ENCODE measurements around the gene ZNF207. TPM values are rescaled to one million over a fixed set of nuclear protein-coding genes. Genes with fewer than 3 reads are reported as not detected.
A peak's percentile ranks its signal among the peaks of the same experiment; 100 is the strongest.

The ZNF207 gene
- total and polyA plus RNA-seq, 2 of the 8 experiments (the other 6 are each of a cell fraction or from before 2014, with no cell fraction given) = 268 to 286 TPM

DNA sequence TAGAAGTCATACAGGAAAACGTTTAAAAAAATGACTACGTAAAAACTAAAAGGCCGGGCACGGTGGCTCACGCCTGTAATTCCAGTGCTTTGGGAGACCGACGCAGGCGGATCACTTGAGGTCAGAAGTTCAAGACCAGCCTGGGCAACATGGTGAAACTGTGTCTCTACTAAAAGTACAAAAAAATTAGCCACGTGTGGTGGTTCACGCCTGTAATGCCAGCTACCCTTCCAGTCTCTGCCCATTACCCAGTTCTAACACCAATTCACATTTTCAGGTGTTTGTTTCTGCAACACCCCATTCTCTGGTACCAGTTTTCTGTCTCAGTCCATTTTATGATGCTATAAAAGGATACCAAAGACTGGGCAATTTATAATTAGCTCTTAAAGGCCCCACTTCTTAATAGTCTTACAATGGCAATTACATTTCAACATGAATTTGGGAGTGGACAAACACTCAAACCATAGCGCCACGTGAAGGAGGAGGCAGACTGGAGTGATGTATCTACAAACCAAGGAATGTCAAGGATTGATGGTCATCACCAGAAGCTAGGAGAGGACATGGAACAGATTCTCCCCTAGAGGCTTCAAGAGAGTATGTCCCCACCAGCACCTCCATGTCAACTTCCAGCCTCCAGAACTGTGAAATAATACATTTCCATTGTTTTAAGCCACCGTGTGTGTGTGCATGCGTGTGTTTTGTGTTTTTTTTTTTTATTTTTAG lies 7.2 kb upstream of the ZNF207 start:
- H3K23me2 ChIP-seq (ENCODE audit: low read depth, low read length) = peaks cover 7% of the 10 kb centered on the region; the same call in 1 of the 2 replicates
- no peak overlapping the region for H3K23ac ChIP-seq (ENCODE audit: insufficient read length)
- H4K20me1 ChIP-seq (replicated peaks in 1 of 2; ENCODE audit: control insufficient read depth in 1 of 2, insufficient read depth in 2 of 2, low read length in 2 of 2) = no peaks in the 10 kb centered on the region
- H4K5ac ChIP-seq (ENCODE audit: insufficient read length, low read depth, low read length) = no peak overlapping the region
- H2BK20ac ChIP-seq (ENCODE audit: low read length) = no peak overlapping the region
- H3K9me3 ChIP-seq (ENCODE audit: insufficient read depth in 2 of 2, low read depth in 1 of 2, low read length in 1 of 2) = no peaks in the 10 kb centered on the region
- H3K4me2 ChIP-seq (ENCODE audit: insufficient read depth in 1 of 2, low read depth in 2 of 2, low read length in 2 of 2) = peak overlapping the region in 1 of 2 experiments; percentile 97; a peak in 1 of 4 replicates
- H3K4me1 ChIP-seq (replicated peaks in 1 of 4; ENCODE audit: control insufficient read depth in 3 of 4, insufficient read depth in 4 of 4, low read length in 3 of 4) = peaks cover 0 to 4% (median under 1%) of the 10 kb centered on the region in 4 experiments; a peak in 2 of 7 replicates
- no peaks in the 10 kb centered on the region for H3K27me3 ChIP-seq (replicated peaks in 1 of 4; ENCODE audit: control insufficient read depth in 3 of 4, extremely low read depth in 1 of 4, insufficient read depth in 3 of 4, low read length in 3 of 4)
- no peak overlapping the region; a peak in 2 of 7 replicates for H3K9ac ChIP-seq (replicated peaks in 1 of 4; ENCODE audit: extremely low read depth in 1 of 4, low read depth in 3 of 4, low read length in 3 of 4)
- no peak overlapping the region for H3K56ac ChIP-seq (replicated peaks; ENCODE audit: insufficient read length, low read depth, low read length)
- ChIA-PET CTCF (ENCODE audit: partially characterized antibody) (interaction anchor here (1.3 kb wide), 1 partner anchor 23 kb away, joined by 3 read pairs; no protein-coding TSS in a partner anchor), POLR2A (ENCODE audit: partially characterized antibody) (interaction anchor here (1.0 to 4.4 kb wide), 3 partner anchors 8 to 102 kb away, joined by 3 to 26 read pairs (median 4); partner anchors contain the start of gene PSMD11)
- no peak overlapping the region; the same call in 1 of the 2 replicates for H2AFZ ChIP-seq (ENCODE audit: low read length)
- FAIRE-seq (no peak), DNase-seq (ENCODE audit: low read depth in 1 of 2, low spot score in 2 of 2) (peak in 1 of 2 experiments; percentile 30)
- no peak overlapping the region for H3K27ac ChIP-seq (ENCODE audit: low read depth, low read length)
- H3K4ac ChIP-seq (replicated peaks; ENCODE audit: insufficient read length, low read depth, low read length) = no peak overlapping the region
- 87% methylated on average over 14 of the region's 14 CpGs; no CpG with 5 or more reads in 1 of the 2 experiments for WGBS, 2 experiments (ENCODE audit: extremely low coverage in 1 of 2, insufficient coverage in 1 of 2, insufficient read length in 1 of 2, insufficient replicate concordance in 2 of 2, low coverage in 1 of 2, low lambda C conversion rate in 2 of 2, missing lambda C conversion rate in 1 of 2)
- H3K79me2 ChIP-seq (ENCODE audit: control insufficient read depth in 1 of 2, insufficient read depth in 2 of 2, low read length in 2 of 2) = no peaks in the 10 kb centered on the region
- H3K4me3 ChIP-seq (ENCODE audit: extremely low read depth in 1 of 4, insufficient read depth in 2 of 4, low read depth in 3 of 4, low read length in 4 of 4) = peak overlapping the region; percentile 52 to 89 (median 80); a peak in 6 of 8 replicates
- H2BK12ac ChIP-seq (ENCODE audit: low read depth, low read length) = no peak overlapping the region
- H2BK5ac ChIP-seq (ENCODE audit: low read depth, low read length) = no peak overlapping the region
- H3K79me1 ChIP-seq (ENCODE audit: low read depth, low read length) = no peaks in the 10 kb centered on the region
- H3K36me3 ChIP-seq (ENCODE audit: control insufficient read depth in 2 of 4, insufficient read depth in 4 of 4, low read length in 3 of 4) = peaks cover 0 to 15% (median 5%) of the 10 kb centered on the region in 4 experiments; a peak in 3 of 8 replicates
- no peak overlapping the region for H3K14ac ChIP-seq (ENCODE audit: insufficient read length)
- no peak overlapping the region for H4K91ac ChIP-seq (replicated peaks; ENCODE audit: insufficient read length, low read length)
- H3K18ac ChIP-seq (ENCODE audit: extremely low read depth, low read length) = no peak overlapping the region
- no peak overlapping the region for H2BK120ac ChIP-seq (replicated peaks; ENCODE audit: low read depth, low read length)
- H4K8ac ChIP-seq (ENCODE audit: extremely low read depth, insufficient read depth, low read length) = no peak overlapping the region
- H2BK15ac ChIP-seq (ENCODE audit: low read length) = no peak overlapping the region
- no peak overlapping the region for H2AK5ac ChIP-seq (ENCODE audit: low read depth, low read length)
- TF ChIP-seq TAF7 (optimal IDR thresholded peaks at IDR 0.05; ENCODE audit: borderline replicate concordance, low read depth, low read length) (no peak), TBP (IDR thresholded peaks at IDR 0.05; ENCODE audit: low read depth, low read length) (no peak), CEBPB (IDR thresholded peaks at IDR 0.05; ENCODE audit: low read depth, low read length) (no peak), SAP30 (IDR thresholded peaks at IDR 0.05; ENCODE audit: insufficient read depth, insufficient replicate concordance, low read length) (no peak), HDAC6 (IDR thresholded peaks at IDR 0.05; ENCODE audit: low read depth, low read length) (no peak), NRF1 (IDR thresholded peaks at IDR 0.05; ENCODE audit: low read depth, low read length) (no peak), CBX5 (IDR thresholded peaks at IDR 0.05; ENCODE audit: low read depth, low read length) (no peak), RAD21 (IDR thresholded peaks at IDR 0.05 in 1 of 2, conservative IDR thresholded peaks at IDR 0.05 in 1 of 2; ENCODE audit: low read depth in 2 of 2, low read length in 2 of 2) (no peak)
- TF ChIP-seq, protein P1, sequence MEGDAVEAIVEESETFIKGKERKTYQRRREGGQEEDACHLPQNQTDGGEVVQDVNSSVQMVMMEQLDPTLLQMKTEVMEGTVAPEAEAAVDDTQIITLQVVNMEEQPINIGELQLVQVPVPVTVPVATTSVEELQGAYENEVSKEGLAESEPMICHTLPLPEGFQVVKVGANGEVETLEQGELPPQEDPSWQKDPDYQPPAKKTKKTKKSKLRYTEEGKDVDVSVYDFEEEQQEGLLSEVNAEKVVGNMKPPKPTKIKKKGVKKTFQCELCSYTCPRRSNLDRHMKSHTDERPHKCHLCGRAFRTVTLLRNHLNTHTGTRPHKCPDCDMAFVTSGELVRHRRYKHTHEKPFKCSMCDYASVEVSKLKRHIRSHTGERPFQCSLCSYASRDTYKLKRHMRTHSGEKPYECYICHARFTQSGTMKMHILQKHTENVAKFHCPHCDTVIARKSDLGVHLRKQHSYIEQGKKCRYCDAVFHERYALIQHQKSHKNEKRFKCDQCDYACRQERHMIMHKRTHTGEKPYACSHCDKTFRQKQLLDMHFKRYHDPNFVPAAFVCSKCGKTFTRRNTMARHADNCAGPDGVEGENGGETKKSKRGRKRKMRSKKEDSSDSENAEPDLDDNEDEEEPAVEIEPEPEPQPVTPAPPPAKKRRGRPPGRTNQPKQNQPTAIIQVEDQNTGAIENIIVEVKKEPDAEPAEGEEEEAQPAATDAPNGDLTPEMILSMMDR (IDR thresholded peaks at IDR 0.05; ENCODE audit: control extremely low read depth in 1 of 3, insufficient read depth in 1 of 3, low read depth in 1 of 3, low read length in 3 of 3) = no peak
